T-helper 1 cell treated with Interleukin-12 subunit alpha and Interleukin-12 subunit beta and Interleukin-4 antibody, amounts not matched to agents 30 ng/mL and 1 ng/mL, for 36 hours (primary cell): ENCODE measurements around the gene ANKRD44. TPM values are rescaled to one million over a fixed set of nuclear protein-coding genes. Genes with fewer than 3 reads are reported as not detected.

ENCODE experiments used
- intact Hi-C: fragments of 100-400 bp; cut with micrococcal nuclease; formaldehyde crosslinking; loops from one replicate; pipeline ENCODE4 v1.15.1; 2024
- total RNA-seq: library from RNA; stranded (reverse); gene quantifications from 2 replicates; pipeline ENCODE4 v1.2.3, GENCODE V29; 2022

Gene ANKRD44
- total RNA-seq, 1 donor from 2014 or later, result 256 TPM

DNA sequence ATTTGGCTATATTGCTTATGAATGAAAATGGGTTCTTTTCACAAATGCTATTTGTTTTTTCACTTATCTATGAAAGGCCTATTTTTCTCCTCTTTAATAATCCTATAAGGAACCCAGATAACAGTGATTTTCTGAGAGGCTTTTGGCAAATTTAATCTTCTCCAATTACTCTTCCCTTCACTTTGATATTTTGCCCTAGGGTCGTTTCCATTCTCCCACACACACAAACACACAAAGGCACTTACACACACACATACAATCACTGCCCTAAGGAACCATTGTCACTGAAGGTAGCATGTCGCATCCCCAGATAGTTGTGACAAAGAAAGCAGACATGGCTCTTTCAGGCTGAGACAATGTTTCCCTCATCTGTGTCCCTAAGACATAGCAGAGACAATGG lies 213.9 kb downstream of the ANKRD44 start:
- intact Hi-C loops, result no loop called here

DNA sequence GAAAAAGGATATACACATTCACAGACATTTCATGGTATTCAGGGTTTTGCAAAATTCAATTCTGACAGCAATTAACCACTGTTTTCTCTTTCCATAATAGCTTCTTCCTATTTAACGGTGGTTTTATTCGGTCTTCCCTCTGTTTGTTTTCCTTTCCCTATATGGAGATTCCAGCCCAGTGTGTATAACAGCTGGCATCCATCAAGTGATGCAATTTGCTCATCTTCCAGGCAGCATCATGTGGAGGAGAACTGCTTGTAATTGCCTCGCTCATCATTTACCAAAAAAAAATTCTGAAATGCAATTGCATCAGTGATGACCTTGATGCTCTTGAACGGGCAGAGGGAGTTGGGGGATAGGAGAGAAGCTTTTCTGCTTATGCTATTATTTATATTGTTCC lies 218.1 kb downstream of the ANKRD44 start:
- intact Hi-C loops, result no loop called here

DNA sequence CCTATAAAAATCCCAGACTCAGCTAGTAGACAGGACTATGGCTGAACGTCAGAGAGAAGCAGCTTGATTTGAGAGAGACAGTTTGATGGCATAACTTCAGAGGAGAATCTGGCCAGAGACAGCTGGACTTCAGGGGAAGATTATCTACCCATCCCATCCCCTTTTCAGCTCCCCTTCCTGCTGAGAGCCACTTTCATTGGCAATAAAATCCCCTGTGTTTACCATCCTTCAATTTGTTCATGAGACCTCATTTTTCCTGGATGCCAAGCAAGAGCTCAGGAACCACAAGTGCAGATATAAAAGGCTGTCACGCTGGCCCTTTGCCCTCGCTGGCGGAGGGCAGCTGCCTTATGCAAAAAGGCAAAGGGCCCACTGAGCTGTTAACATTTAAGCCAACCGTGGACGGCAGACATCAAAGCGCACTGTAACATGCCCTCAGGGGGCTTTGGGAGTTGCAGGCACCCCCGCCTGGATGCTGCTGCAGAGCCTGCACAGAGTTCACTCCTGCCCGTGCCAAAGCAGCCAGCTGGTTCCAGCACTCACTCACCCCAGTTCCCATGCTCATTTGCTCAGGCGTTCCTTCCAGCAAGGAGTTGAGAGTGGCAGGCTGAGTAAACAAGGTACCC lies 219.7 kb downstream of the ANKRD44 start:
- intact Hi-C loops, result no loop called here

DNA sequence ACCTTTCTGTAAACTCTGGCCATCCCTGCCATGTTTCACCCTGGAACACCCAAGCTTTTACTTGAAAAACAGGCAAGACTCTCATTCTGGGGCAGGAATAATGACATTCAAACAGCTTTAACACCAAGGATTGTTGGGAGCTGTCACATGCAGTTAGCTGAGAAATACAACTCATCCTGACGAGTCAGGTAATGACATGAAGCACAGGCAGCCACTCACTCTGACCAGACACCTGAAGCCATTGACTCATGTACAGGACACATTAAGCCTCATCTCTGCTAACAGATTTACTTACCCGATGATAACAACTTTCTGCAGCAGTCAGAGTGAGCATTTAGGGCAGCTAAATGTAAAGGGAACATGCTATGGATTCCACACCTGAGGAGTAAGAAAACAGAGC lies 220.9 kb downstream of the ANKRD44 start:
- intact Hi-C loops, result no loop called here

DNA sequence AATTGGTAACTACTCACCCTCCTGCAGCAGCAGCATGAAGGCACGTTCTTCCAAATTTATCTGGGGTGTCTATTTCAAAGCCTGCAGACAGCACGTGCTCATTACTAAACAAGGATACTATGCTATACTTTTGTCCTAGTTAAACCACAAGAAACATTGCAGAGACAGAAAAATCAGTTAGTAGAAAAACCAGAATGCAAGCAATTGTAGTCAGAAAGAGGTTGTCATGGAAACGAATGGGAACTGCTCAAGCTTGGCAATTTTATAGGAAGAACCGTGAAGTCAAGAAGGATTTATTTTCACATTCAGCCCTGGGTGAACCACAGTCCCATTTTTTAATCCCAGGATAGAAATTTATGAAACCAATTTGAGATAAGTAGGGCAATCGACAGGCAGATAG lies 221.9 kb downstream of the ANKRD44 start:
- intact Hi-C loops, result no loop called here

DNA sequence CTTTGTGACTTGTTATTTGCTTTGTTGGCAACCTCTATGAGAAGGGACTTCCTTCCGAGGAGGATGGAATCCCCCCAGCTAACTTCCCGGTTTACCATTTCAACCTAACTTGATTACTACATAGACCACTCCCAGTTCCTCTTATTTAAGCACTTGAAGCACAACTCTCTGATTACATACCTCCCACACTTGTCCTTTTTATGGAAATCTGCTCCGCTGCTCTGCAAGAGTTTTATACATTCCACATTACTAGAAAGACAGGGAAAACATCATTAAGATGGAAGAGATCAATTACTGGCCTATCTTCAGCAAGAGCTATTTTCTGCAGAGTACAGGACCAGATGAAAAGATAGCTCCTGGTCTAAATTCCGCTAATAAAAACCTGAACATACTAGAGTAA lies 224.1 kb downstream of the ANKRD44 start:
- intact Hi-C loops, result no loop called here

DNA sequence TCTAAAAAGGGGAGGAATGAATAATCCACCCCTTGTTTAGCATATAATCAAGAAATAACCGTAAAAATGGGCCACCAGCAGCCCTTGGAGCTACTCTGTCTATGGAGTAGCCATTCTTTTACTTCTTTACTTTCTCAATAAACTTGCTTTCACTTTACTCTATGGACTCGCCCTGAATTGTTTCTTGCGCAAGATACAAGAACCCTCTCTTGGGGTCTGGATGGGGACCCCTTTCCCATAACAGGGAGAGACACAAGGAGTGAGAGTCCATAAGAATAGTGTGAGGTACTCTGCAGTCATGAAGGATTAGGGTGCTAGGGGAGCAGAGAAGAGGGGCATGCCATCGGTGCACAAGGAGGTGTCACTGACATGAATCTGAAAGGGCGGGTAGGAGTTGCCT lies 224.9 kb downstream of the ANKRD44 start:
- intact Hi-C loops, result no loop called here

DNA sequence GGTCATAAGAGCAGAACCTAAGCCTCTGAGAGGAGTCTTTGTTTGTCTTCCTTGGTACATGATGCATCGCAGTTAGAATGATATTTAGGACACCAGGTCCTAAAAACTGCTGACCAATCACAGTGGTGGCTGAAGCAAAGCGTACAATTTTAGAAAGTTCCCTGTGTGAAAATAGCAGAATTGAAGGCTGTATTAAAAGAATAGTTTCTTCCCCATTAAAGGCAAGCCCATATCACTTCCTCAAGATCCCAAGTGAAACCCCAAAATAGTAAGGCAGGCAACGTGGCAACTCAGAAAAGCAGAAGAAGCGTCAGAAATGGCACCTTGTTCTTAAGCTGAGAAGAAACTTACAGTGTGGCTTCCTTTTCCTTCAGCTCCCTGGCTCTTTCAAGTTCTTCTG lies 229.3 kb downstream of the ANKRD44 start:
- intact Hi-C loops, result no loop called here

DNA sequence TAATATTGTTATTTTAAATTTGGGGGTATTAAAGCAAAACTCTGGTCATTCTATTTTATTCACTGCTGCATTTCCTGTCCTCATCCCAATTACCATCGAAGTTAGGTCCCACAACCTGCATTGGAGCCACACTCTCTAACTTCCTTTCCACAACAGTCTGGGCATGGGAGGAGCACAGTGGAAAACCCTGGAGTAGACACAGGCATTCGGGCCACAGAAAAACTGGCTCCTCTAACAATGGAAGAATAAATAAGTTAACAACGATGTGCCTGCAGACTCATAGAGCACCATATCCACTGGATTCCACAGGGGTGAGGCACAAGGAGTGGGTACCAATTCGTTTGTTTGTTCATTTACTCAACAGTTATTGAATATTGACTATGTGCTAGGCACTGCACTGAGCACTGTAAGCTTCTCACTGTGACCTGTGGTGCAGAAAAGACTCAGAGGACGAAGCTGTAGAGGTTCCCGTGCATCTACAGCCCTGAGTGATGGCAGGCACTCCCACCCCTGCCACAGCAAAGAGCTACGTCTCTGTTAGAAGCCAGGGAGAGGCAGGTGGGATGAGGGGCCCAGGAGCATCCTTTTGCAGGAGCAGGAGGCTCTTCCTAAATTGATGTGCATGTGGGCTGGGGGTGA lies 229.9 kb downstream of the ANKRD44 start:
- intact Hi-C loops, result no loop called here

DNA sequence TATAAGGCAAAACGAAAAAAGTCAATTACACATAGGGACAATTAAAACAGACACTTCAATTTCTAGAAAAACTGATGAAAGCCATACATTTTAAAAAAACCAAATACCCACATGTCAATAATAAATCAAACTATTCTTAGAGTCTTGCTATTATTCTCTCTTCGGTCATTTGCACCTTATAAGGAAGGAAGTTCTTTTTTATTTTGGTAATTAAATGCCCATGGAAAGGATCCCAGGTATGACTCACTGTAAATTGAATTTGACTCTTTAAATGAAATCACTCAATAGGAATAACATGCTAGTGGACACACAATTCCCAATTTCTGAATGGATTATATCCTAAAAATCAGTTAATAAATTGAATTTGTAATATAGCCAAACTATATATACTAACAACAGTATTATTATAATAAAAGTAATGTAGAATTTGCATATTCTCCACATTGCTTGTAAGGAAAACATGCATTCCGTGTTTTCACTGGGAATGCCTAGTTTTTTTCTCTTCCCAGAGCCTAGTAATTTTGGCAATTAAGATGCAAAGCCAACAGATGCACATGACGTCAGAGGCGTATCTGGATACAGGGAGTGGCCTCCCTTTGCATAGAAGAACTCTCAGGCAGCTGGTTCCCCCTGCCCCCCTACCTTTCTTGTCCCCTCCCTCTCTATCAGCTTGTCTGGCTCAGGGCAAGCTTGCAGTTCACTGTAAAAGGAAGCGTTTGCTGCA lies 230.6 kb downstream of the ANKRD44 start:
- intact Hi-C loops, result no loop called here

DNA sequence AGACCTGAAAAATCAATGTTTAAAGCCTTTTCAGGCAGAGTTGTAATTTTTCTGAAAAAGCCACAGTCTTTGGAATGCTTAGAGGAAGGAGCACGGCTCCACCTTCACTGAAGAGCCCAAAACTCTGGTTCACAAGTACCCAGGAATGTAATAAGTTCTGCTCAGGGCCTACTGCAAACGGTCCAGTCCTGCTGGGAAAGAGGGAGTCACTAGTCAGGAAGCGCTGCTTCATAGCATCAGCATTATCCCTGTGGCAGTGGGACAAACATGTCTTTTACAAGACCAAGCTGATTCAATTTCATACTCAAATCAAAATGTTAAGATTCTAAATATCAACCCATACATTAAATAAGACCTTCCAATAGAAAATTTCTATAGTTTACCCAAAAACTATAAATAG lies 231.2 kb downstream of the ANKRD44 start:
- intact Hi-C loops, result no loop called here

DNA sequence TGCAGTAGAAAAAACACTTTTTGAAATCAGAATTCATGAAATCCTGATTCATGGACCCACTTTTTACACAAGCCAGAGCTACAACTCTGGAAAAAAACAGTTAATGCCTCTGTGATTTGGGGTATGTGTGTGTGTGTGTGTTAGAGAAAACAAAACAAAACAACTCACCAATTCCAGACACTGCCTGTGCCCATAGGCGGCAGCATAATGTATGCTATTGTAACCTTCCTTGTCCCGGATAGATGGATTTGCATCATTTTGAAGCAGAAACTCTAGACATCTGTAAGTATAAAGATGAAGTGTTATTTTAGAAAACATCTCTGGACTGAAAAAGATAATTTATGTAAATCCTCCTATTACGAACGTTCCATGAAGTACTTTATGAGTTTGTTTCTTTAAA lies 232.0 kb downstream of the ANKRD44 start:
- intact Hi-C loops, result no loop called here

DNA sequence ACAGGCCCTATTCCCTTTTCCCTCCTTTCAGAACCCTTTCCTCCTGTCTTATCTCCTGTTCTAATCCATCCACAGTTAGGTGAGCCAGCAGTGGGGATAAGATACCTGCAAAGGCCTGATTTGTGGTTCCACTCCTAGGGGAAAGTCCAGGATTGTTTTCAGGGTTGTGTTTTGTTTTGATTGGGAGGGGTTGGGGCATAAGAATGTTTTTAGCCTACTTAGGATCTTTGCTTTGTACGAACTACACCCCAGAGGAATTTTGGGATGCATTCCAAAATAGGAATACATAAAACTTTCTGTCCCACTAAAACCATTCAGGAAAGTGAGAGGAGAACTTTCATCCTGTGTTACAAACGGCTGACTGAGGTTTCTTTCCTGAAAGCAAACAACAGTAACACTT lies 233.2 kb downstream of the ANKRD44 start:
- intact Hi-C loops, result no loop called here

DNA sequence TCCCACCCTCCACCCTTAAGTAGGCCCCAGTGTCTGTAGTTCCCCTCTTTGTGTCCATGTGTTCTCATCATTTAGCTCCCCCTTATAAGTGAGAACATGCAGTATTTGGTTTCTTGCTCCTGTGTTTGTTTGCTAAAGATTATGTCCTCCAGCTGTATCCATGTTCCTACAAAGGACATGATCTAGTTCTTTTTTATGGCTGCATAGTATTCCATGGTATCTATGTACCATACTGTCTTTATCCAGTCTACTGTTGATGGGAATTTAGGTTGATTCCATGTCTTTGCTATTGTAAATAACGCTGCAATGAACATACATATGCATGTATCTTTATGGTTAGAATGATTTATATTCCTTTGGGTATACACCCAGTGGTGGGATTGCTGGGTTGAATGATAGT lies 233.9 kb downstream of the ANKRD44 start:
- intact Hi-C loops, result no loop called here

DNA sequence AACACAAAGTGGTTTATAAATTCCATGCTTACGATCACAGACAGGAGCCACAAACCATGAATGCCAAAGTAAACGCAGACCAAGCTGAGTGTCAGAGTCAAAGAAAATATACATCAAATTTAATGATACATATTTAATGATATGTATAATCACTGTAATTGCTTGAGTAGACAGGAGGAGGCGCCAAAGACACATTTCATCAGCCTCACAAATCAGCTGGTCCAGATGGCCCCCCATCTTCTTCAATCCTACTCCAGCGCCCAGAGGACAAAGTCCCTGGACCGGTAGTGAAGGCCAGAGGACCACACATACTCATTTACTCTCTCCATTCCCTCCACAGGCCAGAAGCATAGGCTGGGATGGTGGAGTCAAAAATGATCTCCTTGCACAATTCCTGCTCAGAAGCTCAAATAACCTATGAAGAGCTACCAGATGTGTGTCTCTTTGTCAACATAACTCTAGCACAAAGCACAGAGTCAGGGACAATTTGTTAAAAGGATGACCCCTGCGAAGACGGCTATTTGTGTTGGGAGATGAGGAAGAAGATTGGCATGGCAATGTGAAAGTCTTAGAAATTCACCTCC lies 234.7 kb downstream of the ANKRD44 start:
- intact Hi-C loops, result loop anchor here (1.0 kb wide), 1 partner anchor 302 kb away; no protein-coding TSS in a partner anchor

DNA sequence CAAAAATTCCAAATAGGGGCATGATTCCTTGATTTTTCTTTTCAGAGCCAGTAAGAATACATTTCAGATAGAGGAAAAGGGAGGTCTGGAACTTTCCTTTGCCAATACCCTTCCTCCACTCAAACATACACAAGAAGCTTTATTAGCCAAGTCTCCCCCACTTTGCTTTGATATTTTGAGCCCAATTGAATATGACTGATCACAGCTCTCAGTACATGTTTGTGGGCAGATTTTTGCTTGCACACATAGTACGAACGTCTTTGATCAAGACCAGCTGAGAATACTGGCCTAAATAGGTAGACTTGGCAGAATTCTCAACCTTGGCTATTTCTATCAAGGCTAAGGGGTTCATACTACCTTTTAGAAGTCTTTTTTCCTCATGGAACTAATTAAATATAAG lies 235.3 kb downstream of the ANKRD44 start:
- intact Hi-C loops, result loop anchor here (1.0 kb wide), 1 partner anchor 303 kb away; no protein-coding TSS in a partner anchor

DNA sequence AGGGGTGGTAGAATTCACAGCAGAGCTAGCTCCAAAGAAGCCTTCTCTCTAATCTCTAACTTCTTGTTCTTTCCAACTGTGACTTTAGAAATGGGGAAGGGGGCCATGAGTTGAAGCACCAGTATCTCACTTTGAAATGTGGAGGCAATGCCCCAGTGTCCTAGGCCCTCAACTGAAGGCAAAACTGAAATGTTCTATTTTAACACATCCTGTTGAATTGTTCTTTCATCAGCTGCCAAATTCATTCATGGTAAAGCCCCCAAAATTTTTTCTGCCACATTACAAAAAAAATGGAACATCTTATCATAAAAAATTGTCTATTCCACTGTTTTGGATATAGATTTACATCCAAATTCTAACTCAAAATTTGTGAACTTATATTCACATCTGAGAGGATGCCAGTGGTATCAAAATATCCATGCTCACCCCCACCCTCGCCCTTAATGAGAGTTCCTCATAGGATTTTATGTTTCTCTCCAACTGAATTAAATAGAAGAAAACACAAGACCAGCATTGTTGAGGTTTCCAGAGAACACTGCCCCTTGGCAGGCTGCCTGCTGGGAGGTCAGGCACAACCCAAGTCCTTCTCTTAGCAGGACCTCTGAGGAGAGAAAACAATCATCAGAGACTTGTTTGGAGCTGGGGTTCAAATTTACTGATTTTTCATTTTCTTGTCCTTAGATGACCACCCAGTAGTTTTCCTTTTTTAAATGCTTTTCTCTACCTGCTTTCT lies 236.7 kb downstream of the ANKRD44 start:
- intact Hi-C loops, result no loop called here

DNA sequence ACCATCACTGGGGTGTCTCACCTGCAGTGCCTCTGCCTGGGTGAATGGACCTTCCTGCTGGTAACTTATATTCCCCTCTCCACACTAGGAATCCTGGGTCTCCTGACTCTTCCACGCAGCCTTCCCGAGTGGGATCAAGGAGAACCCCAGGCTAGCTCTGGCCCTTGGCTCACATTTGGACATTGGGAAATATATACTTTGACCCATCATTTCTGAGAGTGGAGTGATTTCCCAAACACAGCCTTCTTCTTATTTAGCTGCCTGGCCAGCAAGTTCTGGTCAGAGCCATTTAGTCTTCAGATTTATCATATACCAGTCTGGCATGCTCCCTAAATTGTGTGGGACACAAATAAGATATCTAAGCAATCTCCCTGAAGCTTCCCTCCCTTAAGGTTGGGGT lies 237.3 kb downstream of the ANKRD44 start:
- intact Hi-C loops, result no loop called here

DNA sequence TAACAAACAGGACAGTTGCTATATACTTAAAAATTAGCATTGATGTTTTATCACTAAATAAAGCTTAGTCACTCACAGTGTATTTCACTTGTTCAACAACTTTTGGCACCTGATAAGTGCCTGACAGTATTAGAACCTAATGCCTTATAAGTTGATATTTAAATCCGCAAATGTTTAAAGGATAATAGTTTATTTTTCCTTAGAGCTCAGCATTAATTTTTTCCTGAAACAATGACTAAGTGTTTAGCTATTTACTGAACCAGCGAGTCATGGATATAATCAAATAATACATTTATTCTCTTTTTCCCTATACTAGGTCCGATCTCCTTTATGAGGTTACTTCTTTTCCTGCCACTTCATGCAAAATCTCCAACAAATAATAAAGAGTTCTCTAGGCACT lies 238.0 kb downstream of the ANKRD44 start:
- intact Hi-C loops, result no loop called here

DNA sequence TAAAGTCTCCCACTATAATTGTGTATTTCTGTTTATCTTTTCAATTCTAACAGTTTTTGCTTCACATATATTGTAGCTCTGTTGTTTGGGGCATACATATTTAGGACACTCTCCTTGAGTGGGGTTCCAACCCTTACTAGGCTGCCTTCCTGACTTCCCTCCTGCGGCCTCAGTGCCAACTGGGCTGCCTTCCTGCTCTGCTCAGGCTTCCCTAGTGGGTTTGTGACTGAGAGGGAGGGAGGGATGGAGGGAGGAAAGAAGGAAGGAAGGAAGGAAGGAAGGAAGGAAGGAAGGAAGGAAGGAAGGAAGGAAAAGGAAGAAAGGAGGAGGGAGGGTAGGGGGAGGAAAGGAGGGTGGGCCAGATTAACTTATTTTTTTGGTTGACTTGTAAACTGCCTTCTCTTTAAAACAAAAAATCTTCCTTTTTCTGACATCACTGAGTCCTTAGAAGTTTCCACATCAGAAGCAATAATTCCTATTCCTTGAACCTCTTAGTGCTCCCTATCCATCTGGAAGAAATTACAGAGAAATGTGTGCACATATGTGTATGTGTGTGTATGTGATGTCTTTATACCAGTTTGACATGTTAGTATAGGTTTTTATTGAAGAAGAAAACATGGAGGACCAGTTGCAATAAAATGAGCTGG lies 238.7 kb downstream of the ANKRD44 start:
- intact Hi-C loops, result no loop called here

DNA sequence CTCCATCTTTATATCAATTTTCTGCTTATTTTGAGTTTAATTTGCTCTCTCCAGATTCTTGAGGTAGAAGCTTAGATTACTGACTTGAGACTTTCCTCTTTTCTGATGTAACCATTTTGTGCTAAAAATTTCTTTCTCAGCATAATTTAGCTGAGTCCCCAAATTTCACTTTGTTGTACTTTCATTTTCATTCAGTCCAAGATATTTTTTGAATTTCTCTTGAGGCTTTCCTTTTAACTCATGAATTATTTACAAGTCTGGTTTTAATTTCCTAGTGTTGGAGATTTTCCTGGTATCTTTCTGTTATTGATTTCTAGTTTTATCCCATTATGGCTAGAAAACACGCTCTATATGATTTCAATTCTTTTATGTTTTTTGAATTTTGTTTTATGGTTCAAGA lies 239.4 kb downstream of the ANKRD44 start:
- intact Hi-C loops, result no loop called here
